Measurements from ENCODE around the gene RTEL1.

- no peak for TF ChIP-seq CTCF (IDR thresholded peaks at IDR 0.05)
- TF ChIP-seq POLR2A (IDR thresholded peaks at IDR 0.05) = no peak
Measured at GRCh38 chr20:63648190-63648589, 9.9 kb upstream of the RTEL1 start.

Measured in lower leg skin (tissue), 3 donors.